Upper lobe of right lung (tissue), 1 donor: Measurements from ENCODE around the gene DHX35. TPM values are rescaled to one million over a fixed set of nuclear protein-coding genes. Genes with fewer than 3 reads are reported as not detected.

Experiments used
- ATAC-seq: fragments of 200-7000 bp; cut with Tn5 transposase; one replicate; pipeline ENCODE4 v1.9.1; 2020; ENCODE audit warnings: mild to moderate bottlenecking, moderate library complexity
- DNase-seq: peaks from one replicate; pipeline ENCODE4 v3.0.0-alpha.2; 2020
- H3K27ac ChIP-seq: fragments of 200-600 bp; one replicate; pipeline ENCODE4 v1.8.0; 2022
- H3K27me3 ChIP-seq: fragments of 200-600 bp; one replicate; pipeline ENCODE4 v1.8.0; 2022; ENCODE audit warnings: mild to moderate bottlenecking
- H3K36me3 ChIP-seq: fragments of 200-600 bp; one replicate; pipeline ENCODE4 v1.8.0; 2022
- H3K4me1 ChIP-seq: fragments of 200-600 bp; one replicate; pipeline ENCODE4 v1.8.0; 2022
- H3K4me3 ChIP-seq: fragments of 200-600 bp; one replicate; pipeline ENCODE4 v1.8.0; 2022; ENCODE audit warnings: mild to moderate bottlenecking
- H3K9me3 ChIP-seq: fragments of 200-600 bp; one replicate; pipeline ENCODE4 v1.8.0; 2022
- intact Hi-C: fragments of 100-400 bp; cut with DNase I; formaldehyde crosslinking; loops from one replicate; pipeline ENCODE4 v1.11.0; 2022
- total RNA-seq: library from RNA; stranded (reverse); fragmentation: NEBNext Ultra II Directional; extraction: Animal tissue kit (Norgen Biotek cat#: 25700); gene quantifications from one replicate; pipeline ENCODE4 v1.2.1, GENCODE V29; 2021
- TF ChIP-seq, protein P1 (sequence below): fragments of 200-600 bp; IDR thresholded peaks from one replicate; pipeline ENCODE4 v1.8.0; 2022; ENCODE audit warnings: antibody characterized with exemption
- donor health status: DM: no; HTN: yes; CAD: no; lungs with severe emphysema.

DHX35 gene
- total RNA-seq, 1 donor from 2014 or later, result 11.1 TPM

DNA sequence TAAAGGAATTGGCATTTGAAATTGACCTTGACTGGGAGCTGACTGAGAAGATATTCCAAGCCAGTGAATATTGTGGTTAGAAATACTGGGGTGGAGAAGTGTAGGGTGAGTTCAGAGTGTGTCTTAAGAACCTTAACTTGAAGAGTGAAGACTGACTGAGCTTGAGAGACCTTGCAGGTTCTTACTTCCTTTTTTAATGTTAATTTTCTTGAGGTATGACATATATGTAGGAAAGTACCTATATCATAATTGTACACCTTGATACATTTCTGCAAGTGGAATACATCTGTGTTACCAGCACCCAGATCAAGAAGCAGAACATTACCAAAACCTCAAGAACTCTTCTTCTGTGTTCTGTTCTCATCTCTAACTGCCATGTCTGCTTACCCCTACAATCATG lies 11.0 kb downstream of the DHX35 start:
- Histone ChIP-seq H3K36me3 (peaks cover 41% of the 10 kb centered on the region), H3K27me3 (no peaks in the 10 kb centered on the region), H3K9me3 (no peaks in the 10 kb centered on the region), H3K27ac (no peak overlapping the region), H3K4me1 (no peaks in the 10 kb centered on the region), H3K4me3 (no peak overlapping the region)
- no peak for ATAC-seq
- no peak for DNase-seq
- intact Hi-C loops, result no loop called here
- TF ChIP-seq, protein P1, sequence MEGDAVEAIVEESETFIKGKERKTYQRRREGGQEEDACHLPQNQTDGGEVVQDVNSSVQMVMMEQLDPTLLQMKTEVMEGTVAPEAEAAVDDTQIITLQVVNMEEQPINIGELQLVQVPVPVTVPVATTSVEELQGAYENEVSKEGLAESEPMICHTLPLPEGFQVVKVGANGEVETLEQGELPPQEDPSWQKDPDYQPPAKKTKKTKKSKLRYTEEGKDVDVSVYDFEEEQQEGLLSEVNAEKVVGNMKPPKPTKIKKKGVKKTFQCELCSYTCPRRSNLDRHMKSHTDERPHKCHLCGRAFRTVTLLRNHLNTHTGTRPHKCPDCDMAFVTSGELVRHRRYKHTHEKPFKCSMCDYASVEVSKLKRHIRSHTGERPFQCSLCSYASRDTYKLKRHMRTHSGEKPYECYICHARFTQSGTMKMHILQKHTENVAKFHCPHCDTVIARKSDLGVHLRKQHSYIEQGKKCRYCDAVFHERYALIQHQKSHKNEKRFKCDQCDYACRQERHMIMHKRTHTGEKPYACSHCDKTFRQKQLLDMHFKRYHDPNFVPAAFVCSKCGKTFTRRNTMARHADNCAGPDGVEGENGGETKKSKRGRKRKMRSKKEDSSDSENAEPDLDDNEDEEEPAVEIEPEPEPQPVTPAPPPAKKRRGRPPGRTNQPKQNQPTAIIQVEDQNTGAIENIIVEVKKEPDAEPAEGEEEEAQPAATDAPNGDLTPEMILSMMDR, result no peak

- ATAC-seq (no peak), DNase-seq (no peak)
- no peak overlapping the region for H3K27ac ChIP-seq
Observed at GRCh38 chr20:38973645-38974044, 11.5 kb downstream of the DHX35 start.

DNA sequence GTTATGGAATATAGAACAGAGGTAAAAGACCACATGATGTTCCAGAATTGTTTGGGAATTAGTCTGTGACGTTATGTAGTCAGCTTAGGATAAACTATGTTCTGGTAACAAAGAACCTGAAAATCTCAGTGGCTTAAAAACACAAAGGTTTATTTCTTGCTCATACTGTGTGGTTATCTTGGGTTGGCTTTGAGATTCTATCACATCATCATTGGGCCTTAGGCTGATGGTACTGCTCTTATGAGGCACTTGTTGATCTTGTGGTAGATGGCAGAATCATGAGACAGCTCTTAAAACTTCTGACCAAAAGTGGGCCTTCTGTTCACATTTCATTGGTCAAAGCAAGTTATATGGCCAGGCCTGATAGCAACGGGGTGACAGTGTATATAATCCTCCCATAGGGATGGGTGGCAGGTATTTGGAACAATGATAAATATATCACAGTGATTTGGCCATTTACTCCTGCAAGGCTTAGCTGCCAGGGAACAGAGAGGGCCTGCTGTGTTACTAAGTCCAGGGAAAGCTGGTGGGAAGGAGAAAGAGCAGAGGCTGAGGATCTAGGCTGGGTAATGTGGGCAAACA lies 13.5 kb downstream of the DHX35 start:
- H3K27ac ChIP-seq, result no peak overlapping the region

More at GRCh38 chr20:38973645-38974044, 11.5 kb downstream of the DHX35 start:
- Histone ChIP-seq H3K9me3 (no peaks in the 10 kb centered on the region), H3K4me1 (no peaks in the 10 kb centered on the region), H3K36me3 (peaks cover 41% of the 10 kb centered on the region), H3K4me3 (no peak overlapping the region), H3K27me3 (no peaks in the 10 kb centered on the region)
- TF ChIP-seq, protein P1, result no peak
- intact Hi-C loops, result no loop called here

GRCh38 chr20:38979434-38979833 lies 17.3 kb downstream of the DHX35 start:
- no peaks in the 10 kb centered on the region for H3K4me1 ChIP-seq
- no peaks in the 10 kb centered on the region for H3K9me3 ChIP-seq
- ATAC-seq, result no peak
- H3K36me3 ChIP-seq, result peaks cover 6% of the 10 kb centered on the region
- no peak overlapping the region for H3K27ac ChIP-seq
- TF ChIP-seq, protein P1, result no peak
- H3K27me3 ChIP-seq, result no peaks in the 10 kb centered on the region
- intact Hi-C loops, result no loop called here
- no peak overlapping the region for H3K4me3 ChIP-seq
- DNase-seq, result no peak

More for the DNA sequence above, 13.5 kb downstream of the DHX35 start:
- H3K27me3 ChIP-seq, result no peaks in the 10 kb centered on the region
- peaks cover 24% of the 10 kb centered on the region for H3K36me3 ChIP-seq
- TF ChIP-seq, protein P1, result no peak
- H3K4me3 ChIP-seq, result no peak overlapping the region
- DNase-seq (no peak), ATAC-seq (no peak)
- intact Hi-C loops, result no loop called here
- no peaks in the 10 kb centered on the region for H3K9me3 ChIP-seq
- H3K4me1 ChIP-seq, result no peaks in the 10 kb centered on the region

DNA sequence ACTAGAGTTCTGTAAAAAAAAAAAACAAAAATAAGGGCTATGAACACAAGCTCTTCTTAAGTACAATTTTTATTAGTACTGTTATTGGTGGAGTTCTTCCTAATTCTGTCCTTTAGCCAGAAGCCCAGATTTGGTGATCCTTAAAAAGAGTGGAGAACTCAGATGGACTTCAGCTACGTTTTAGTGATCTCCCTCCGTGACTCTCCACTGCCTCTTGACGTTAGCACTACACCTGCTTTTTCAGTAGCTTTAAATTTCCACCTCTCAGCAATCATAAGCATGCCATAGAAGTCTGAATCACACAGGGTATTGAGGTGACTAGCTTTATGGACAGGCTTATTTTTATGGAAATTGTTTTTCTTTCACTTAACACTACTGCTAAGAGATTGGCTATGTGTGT lies 17.7 kb downstream of the DHX35 start:
- Histone ChIP-seq H3K4me1 (no peaks in the 10 kb centered on the region), H3K27me3 (no peaks in the 10 kb centered on the region), H3K4me3 (no peak overlapping the region), H3K9me3 (no peaks in the 10 kb centered on the region), H3K27ac (no peak overlapping the region), H3K36me3 (peaks cover 10% of the 10 kb centered on the region)
- intact Hi-C loops, result no loop called here
- no peak for DNase-seq
- TF ChIP-seq, protein P1, result no peak
- no peak for ATAC-seq

DNA sequence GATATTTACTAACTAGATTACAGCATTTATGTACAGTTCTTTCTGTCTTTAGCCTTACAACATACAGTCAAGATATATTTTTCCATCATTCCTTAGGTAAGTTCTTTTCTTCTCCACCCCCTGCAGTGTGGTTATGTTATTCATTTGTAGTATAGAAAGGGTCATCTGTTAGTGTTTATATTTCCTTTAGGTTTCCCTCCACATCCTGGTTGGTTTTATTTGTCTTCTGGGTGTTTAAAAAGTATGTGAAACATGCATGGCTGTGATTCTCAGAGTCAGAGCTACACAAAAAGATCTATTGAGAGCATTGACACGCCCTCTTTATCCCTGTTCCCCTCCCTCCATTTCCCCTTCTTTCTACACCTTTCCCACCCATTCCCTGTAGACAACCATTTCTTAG lies 20.1 kb downstream of the DHX35 start:
- Histone ChIP-seq H3K4me3 (no peak overlapping the region), H3K27me3 (no peaks in the 10 kb centered on the region), H3K4me1 (peaks cover 15% of the 10 kb centered on the region), H3K36me3 (peaks cover 10% of the 10 kb centered on the region), H3K9me3 (no peaks in the 10 kb centered on the region), H3K27ac (no peak overlapping the region)
- TF ChIP-seq, protein P1, result no peak
- ATAC-seq (no peak), DNase-seq (no peak)
- intact Hi-C loops, result no loop called here
